HG03135 (cell line): ENCODE results near the gene OPA3.
A peak's percentile ranks its signal among the peaks of the same experiment; 100 is the strongest.

Experiments
- ATAC-seq: cut with Tn5 transposase; IDR thresholded peaks from one replicate; pipeline ENCODE4 v1.9.1; 2021; ENCODE audit warnings: mild to moderate bottlenecking, moderate library complexity; ENCODE audit not compliant: unreplicated experiment

OPA3 gene

GRCh38 chr19:45568732-45569131 lies 15.9 kb downstream of the OPA3 start:
- ATAC-seq: no peak

DNA sequence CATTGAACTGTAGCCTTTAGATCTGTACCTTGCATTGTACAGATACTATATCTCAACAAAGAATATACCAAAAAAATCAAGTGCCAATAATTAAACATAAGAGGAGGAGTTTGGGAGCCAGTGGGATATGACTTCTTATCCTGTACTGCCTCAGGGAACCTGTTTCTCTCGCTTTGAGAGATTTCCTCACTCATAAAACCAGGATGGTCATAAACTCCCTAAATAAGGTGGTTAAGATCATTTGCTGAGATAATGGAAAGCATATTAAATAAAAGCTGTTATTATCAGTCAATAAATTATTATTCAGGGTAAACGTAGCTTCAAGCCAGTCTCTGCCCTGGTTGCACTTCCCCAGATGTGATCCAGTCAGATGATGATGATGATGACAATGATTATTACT lies 17.0 kb downstream of the OPA3 start:
- ATAC-seq: no peak

DNA sequence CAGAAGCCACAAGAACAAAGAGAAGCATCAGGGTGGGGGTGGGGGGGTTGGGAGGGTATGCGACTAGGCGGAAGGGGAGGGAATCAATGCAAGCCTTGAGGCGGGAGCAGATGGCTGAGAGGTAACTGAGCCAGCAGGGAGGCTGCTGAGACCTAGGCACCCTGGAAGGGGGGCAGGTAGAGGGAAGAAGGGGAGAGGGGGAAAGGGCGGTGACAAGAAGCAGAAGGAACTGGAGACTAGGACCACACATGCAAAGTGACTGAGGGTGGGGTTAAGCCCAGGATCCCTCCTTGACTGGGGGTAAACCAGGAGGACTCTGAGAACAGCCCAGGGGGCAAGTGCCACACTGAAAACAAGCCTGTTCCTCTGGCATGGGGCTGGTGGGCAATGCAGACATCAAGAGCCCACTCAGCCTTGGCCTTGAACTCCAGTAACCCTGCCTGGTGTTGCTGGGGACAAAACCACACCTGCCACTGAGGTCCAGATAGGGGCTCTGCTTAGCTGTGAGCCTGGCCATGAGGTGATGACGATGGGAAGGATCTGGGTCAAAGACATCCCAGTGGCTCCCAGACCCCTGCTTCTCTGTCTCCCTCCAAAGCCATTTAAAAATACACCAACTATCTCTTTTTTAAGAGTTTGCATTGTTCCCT lies 20.3 kb downstream of the OPA3 start:
- no peak for ATAC-seq

- ATAC-seq: no peak
Measured at GRCh38 chr19:45560686-45561085, 23.9 kb downstream of the OPA3 start.

GRCh38 chr19:45560038-45560437 lies 24.6 kb downstream of the OPA3 start:
- ATAC-seq: no peak

GRCh38 chr19:45558399-45558878 lies 26.2 kb downstream of the OPA3 start:
- ATAC-seq: peak; percentile 76

DNA sequence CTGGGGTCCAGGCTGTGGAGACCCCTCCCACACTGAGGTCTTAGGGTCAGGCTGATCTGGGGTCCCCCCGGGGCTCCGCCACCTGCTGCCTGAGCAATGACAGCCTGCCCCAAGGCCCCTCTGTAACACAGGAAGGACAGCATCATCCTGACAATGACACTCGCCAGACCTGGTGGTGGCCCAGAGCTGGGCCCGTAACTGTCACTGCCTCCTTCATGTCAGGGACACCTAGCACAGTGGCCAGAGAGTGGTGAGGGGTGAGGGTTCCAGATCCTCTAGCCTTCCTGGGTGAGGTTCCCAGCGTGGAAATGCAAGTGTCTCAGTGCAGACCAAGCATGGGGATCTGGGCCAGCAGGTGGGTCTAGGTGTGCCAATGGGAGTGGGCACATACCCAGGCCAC lies 27.8 kb downstream of the OPA3 start:
- ATAC-seq: no peak

DNA sequence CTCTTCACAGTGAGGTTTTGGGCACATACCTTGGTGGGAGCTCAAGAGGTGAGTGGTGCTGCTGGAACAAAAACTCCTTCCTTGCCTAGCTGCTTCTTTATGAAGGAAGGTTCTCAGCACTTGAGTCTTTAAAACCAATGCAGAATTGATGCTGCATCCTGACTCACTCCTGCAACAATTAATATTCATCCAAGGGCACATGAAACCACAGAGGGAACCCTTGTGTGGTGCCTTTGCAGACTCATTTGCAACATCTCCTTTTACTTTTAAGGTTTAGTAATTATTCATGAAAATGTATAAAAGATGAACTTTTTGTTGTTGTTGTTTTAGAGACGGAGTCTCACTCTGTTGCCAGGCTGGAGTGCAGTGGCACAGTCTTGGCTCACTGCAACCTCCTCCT lies 30.1 kb downstream of the OPA3 start:
- ATAC-seq: no peak

- ATAC-seq: no peak
Measured at GRCh38 chr19:45553464-45553863, 31.1 kb downstream of the OPA3 start.

GRCh38 chr19:45547965-45548609 lies 36.5 kb downstream of the OPA3 start:
- no peak for ATAC-seq

DNA sequence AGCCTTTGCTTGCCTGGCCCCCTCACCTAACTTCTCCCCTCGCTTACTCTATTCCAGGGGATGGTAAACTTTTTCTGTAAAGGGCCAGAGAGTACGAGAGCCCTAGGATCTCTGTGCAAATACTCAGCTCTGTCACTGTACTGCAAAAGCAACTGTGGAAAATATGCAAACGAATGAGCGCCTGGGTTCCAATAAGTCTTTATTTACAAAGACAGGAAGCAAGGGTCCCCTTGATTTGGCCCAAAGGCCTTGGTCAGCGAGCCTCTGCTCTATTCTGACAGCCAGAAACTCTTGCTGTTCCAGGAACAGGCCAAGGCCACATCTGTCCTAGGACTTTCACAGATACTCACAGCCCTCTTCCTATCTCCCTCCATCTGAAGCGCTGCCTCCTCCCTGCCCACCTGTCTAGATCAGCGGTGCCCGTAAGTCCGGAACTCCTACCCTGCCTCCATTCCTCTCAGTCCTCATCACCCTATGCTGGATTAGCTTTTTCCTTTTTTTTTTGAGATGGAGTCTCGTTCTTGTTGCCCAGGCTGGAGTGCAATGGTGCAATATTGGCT lies 37.3 kb downstream of the OPA3 start:
- no peak for ATAC-seq

DNA sequence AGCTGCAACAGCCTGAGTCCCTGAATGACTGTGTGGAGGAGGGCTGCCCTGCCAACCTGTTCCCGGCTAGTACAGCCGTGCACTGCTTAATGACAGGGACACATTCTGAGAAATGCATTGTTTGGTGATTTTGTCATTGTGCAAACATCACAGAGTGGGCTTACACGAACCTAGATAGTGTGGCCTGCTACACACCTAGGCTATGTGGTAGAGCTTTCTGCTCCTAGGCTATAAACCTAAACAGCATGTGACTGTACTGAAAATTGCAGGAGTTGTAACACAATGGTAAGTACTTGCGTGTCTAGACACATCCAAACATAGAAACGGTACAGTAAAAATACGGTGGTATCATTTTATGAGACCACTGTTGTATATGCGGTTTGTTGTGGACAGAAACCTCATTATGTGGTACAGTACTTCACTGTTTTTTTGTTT lies 42.4 kb downstream of the OPA3 start:
- no peak for ATAC-seq

DNA sequence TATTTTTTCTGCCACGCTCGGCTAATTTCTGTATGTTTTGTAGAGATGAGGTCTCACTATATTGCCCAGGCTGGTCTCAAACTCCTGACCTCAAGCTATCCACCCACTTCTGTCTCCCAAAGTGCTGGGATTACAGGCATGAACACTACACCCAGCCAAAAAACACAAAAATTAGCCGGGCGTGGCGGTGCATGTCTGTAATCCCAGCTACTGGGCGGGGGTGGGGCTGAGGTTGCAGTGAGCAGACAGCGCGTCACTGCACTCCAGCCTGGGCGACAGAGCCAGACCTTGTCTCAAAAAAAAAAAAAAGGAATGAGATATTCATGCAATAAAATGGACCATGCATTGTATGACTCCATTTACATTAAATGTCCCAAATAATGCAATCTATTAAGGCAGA lies 45.1 kb downstream of the OPA3 start:
- no peak for ATAC-seq

DNA sequence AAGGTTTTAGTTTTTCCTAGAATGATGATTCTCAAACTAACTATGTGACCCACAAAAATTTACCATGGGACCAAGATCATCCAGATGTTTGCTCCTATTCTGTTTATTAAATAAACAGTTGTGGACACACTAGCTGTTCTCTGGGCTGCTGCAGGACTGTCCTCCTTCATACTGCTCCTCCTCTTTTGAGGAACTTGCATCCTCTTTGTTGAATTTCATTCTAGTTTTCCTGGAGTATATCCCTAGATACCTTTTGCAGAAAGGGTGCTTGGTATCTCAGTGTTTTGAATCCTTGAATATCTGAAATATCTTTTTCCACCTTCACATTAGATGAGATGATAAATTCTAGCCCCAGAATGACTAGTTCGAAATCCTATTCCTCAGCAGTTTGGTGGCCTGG lies 53.3 kb downstream of the OPA3 start:
- ATAC-seq: no peak

DNA sequence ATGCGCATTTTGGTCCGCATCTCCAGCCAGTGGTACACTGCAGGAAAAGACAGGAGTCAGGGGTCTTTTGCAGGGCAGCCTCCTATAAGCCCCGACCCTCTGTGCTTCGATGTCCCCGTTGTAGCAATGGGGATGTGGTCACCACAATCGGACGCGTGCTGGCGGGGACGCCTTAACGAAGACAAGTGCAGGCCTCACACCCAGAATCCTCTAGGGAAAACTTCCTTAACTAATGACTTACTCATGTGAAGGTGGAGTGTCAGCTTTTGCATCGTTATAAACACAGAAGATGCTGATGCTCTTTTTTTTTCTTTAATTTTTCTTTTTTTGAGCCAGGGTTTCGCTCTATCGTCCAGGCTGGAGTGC lies 55.2 kb downstream of the OPA3 start:
- no peak for ATAC-seq

GRCh38 chr19:45528744-45529419 lies 55.7 kb downstream of the OPA3 start:
- ATAC-seq: no peak

DNA sequence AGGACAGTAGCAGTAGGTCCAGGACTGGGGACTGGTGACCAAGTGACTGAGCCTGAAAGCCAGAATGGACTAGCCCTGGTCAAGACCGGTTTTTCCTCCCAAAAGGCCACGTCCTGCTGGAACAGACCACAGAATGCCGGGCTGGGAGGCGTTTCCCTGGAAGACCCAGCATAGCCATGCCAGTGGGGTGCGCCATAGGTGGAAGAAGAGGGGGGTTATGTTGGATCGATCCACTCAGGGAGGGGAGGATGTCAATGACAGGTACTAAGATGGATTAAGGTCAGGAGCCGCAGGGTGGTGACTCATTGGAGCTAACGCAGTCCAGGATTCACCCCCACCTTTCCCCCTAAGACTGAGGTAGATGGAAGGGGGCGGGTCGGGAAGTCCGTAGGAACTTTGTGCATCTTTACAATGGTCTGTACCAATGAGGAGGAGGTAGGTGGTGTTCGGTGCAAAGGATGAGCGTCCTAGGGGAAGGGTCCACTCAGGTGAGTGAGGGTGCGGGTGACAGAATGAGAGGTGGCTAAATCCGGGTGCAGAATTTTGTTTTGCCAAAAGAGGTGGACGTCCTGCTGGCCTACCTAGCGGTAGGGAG lies 56.4 kb downstream of the OPA3 start:
- ATAC-seq: no peak

GRCh38 chr19:45527731-45528130 lies 56.9 kb downstream of the OPA3 start:
- no peak for ATAC-seq

- ATAC-seq: no peak
Measured at GRCh38 chr19:45526971-45527370, 57.6 kb downstream of the OPA3 start.

GRCh38 chr19:45526143-45526542 lies 58.5 kb downstream of the OPA3 start:
- no peak for ATAC-seq

- ATAC-seq: no peak
Measured at GRCh38 chr19:45524575-45525129, 60.0 kb downstream of the OPA3 start.
